SH-SY5Y (cell line): ENCODE data around the gene PPFIA1.

ENCODE experiments used
- GATA2 ChIP-seq: IDR thresholded peaks from 2 replicates; pipeline ENCODE4 v1.6.1; 2011; ENCODE audit warnings: mild to moderate bottlenecking, low read depth, low read length
- GATA3 ChIP-seq: IDR thresholded peaks from 2 replicates; pipeline ENCODE4 v1.6.1; 2011; ENCODE audit warnings: low read depth, mild to moderate bottlenecking, low read length, moderate library complexity

GRCh38 chr11:70243912-70244652 lies 26.4 kb upstream of the PPFIA1 start:
- no peak for TF ChIP-seq GATA2
- no peak for TF ChIP-seq GATA3
